Loucy (cell line): ENCODE results near the gene CACNA1A.

ENCODE experiments used
- EZH2phosphoT487 ChIP-seq: fragments of 200-600 bp; IDR thresholded peaks from 2 replicates; pipeline ENCODE4 v1.6.1; 2018; ENCODE audit warnings: antibody characterized with exemption, mild to moderate bottlenecking, moderate library complexity, borderline replicate concordance
- TF ChIP-seq, protein P1 (sequence below): fragments of 200-600 bp; sonication (generic); conservative IDR thresholded peaks from 2 replicates; pipeline ENCODE4 v1.5.1; 2014; ENCODE audit warnings: mild to moderate bottlenecking, antibody characterized with exemption, low read length

DNA sequence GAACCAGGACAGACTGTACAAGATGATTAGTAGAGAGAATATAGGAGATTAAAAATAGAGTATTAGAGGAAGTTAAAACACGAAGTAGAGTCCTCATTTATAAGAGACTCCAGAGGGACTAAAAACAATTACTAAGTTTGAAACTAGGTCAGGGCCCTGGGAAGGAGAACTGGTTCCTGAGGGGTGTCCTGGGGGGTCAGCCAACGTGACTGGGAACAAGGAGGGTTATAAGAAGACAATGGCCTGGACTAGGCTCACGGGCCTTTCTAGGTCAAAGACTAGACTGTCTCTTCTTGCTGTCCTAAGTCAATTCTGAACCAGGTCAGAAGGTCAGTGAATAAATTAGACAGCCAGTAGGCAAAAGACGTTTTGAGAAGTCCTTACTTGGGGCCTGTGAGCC is 190.8 kb downstream of the CACNA1A start:
- no peak for TF ChIP-seq EZH2phosphoT487
- TF ChIP-seq, protein P1, sequence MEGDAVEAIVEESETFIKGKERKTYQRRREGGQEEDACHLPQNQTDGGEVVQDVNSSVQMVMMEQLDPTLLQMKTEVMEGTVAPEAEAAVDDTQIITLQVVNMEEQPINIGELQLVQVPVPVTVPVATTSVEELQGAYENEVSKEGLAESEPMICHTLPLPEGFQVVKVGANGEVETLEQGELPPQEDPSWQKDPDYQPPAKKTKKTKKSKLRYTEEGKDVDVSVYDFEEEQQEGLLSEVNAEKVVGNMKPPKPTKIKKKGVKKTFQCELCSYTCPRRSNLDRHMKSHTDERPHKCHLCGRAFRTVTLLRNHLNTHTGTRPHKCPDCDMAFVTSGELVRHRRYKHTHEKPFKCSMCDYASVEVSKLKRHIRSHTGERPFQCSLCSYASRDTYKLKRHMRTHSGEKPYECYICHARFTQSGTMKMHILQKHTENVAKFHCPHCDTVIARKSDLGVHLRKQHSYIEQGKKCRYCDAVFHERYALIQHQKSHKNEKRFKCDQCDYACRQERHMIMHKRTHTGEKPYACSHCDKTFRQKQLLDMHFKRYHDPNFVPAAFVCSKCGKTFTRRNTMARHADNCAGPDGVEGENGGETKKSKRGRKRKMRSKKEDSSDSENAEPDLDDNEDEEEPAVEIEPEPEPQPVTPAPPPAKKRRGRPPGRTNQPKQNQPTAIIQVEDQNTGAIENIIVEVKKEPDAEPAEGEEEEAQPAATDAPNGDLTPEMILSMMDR: no peak
